IPS-20b (cell line): ENCODE results near the gene EFTUD2.

Experiments
- H3K27ac ChIP-seq: one replicate; pipeline ENCODE4 v1.5.1; 2013; ENCODE audit warnings: low read length
- H3K27me3 ChIP-seq: 2 replicates; pipeline ENCODE4 v1.6.1; 2013; ENCODE audit warnings: mild to moderate bottlenecking, low read length, inconsistent platforms; ENCODE audit not compliant: insufficient read depth
- H3K36me3 ChIP-seq: 2 replicates; pipeline ENCODE4 v1.6.1; 2013; ENCODE audit warnings: low read depth, mild to moderate bottlenecking, inconsistent platforms, low read length, moderate library complexity; ENCODE audit not compliant: insufficient read depth
- H3K4me1 ChIP-seq: 2 replicates; pipeline ENCODE4 v1.6.1; 2013; ENCODE audit warnings: mild to moderate bottlenecking, control low read depth, inconsistent platforms, low read length, moderate library complexity; ENCODE audit not compliant: insufficient read depth
- H3K4me3 ChIP-seq: 2 replicates; pipeline ENCODE4 v1.5.1; 2013; ENCODE audit warnings: mild to moderate bottlenecking, low read length, inconsistent platforms
- H3K9ac ChIP-seq: 2 replicates; pipeline ENCODE4 v1.6.1; 2013; ENCODE audit warnings: low read depth, mild to moderate bottlenecking, inconsistent platforms, low read length, moderate library complexity
- H3K9me3 ChIP-seq: 2 replicates; pipeline ENCODE4 v1.6.1; 2013; ENCODE audit warnings: mild to moderate bottlenecking, low read depth, low read length, inconsistent platforms; ENCODE audit not compliant: insufficient read depth

EFTUD2 gene

GRCh38 chr17:44850025-44850424 is 49.2 kb downstream of the EFTUD2 start:
- H3K27me3 ChIP-seq = no peaks in the 10 kb centered on the region
- H3K9me3 ChIP-seq = no peaks in the 10 kb centered on the region
- H3K4me1 ChIP-seq = no peaks in the 10 kb centered on the region
- peaks cover 49% of the 10 kb centered on the region for H3K36me3 ChIP-seq
- no peak overlapping the region for H3K9ac ChIP-seq
- no peak overlapping the region for H3K27ac ChIP-seq
- no peak overlapping the region for H3K4me3 ChIP-seq

DNA sequence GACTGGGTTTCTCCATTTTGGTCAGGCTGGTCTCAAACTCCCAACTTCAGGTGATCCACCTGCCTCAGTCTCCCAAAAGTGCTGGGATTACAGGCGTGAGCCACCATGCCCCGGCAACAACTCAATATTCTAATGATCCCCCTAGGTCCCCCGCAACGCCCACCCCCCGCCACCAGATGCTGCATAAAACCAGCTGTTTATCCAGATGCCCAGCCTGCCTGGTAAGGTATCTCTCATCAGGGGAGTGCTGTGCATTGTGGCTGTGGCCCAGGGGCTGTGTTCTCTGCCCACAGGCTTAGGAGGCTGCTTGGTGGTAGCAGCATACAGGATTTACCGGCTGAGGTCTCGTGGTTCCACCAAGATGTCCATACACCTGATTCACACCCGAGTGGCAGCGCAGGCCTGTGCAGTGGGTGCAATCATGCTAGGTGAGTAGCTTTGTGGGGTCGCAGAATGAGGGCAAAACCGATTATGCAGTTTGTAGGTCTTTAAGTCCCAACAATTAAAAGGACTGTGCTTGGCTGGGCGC is 50.2 kb downstream of the EFTUD2 start:
- H3K27me3 ChIP-seq = no peaks in the 10 kb centered on the region
- no peak overlapping the region for H3K9ac ChIP-seq
- H3K4me1 ChIP-seq = peaks cover 7% of the 10 kb centered on the region; the same call in 1 of the 2 replicates

DNA sequence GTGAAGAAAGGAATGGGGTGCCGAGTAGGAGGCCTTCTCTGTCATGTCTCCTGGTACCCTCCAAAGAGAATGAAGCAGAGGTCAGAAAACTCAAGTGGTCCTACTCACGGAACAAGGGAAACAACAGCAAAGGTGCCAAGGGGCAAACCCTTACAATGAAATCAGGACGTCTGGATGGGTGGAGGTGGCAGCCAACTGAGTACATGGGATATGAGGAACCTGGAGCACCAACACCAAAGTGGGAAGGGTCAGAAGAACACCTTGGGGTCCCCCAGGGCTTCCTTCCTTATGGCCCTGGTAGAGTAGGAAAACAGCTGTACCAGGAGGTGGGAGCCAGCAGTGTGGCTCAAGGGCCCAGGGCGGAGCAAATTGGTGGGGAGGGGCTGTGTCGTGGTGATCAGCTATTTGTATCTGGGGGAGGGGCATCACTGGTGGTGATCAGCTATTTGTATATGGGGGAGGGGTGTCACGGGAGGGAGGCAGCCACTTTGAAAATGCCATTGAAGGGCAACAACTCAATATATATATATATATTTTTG is 50.9 kb downstream of the EFTUD2 start:
- Histone ChIP-seq H3K9ac (no peak overlapping the region), H3K4me1 (peaks cover 11% of the 10 kb centered on the region; the same call in 1 of the 2 replicates), H3K27me3 (no peaks in the 10 kb centered on the region), H3K4me3 (no peak overlapping the region), H3K9me3 (no peaks in the 10 kb centered on the region), H3K27ac (no peak overlapping the region), H3K36me3 (peaks cover 32% of the 10 kb centered on the region)

More for the DNA sequence above, 50.2 kb downstream of the EFTUD2 start:
- peaks cover 39% of the 10 kb centered on the region for H3K36me3 ChIP-seq
- H3K4me3 ChIP-seq = no peak overlapping the region
- no peak overlapping the region for H3K27ac ChIP-seq
- H3K9me3 ChIP-seq = no peaks in the 10 kb centered on the region

DNA sequence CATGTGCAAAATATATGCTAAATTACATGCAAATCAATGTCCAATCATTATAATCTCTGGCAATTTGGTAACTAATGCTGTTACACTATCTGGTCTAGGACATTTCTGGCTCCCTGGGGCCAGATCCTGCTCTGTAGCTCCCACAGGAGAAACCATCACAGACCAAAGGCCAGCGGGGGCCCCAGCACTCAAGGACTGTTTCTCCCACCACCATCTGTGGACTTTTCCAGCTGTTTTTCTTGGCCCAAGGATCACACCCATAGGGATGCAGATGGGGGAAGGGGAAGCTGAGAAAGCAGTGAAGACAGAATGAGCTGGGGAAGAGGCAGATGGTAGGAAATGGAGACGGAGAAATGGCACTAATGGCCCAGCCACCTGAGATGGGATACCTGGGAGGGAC is 51.7 kb downstream of the EFTUD2 start, which contains the start of gene HIGD1B:
HIGD1B (plus strand) TSS at position 298 of the 400 bp plus-strand sequence. CDS start 270 bp downstream, outside the sequence.
- Histone ChIP-seq H3K4me1 (peaks cover 18% of the 10 kb centered on the region), H3K4me3 (no peak within 1 kb of the TSS), H3K36me3 (peaks cover 26% of the 10 kb centered on the region), H3K27ac (no peak within 1 kb of the TSS), H3K9me3 (no peaks in the 10 kb centered on the region), H3K27me3 (no peaks in the 10 kb centered on the region), H3K9ac (no peak within 1 kb of the TSS)

DNA sequence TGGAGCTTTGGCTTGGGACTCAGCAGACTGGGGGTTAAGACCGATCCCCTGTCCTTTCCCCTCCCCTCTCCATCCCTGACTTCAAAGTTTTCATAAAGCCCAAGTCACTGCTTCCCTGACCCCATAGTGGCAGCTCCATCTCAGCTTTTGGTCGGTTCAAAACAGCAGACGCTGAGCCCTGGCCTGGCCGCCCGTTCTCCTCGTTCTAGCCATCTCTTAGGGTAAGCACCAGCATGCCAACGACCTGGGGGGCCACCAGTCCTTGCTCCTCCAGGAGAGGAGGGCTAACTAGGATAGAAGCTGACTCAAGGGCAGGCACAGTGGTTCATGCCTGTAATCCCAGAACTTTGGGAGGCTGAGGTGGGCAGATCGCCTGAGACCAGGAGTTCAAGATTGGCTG is 53.0 kb downstream of the EFTUD2 start:
- no peaks in the 10 kb centered on the region for H3K9me3 ChIP-seq

GRCh38 chr17:44844390-44844830 is 54.8 kb downstream of the EFTUD2 start:
- no peaks in the 10 kb centered on the region for H3K27me3 ChIP-seq
- no peak overlapping the region for H3K4me3 ChIP-seq
- H3K4me1 ChIP-seq = peaks cover 21% of the 10 kb centered on the region
- no peaks in the 10 kb centered on the region for H3K9me3 ChIP-seq
- no peaks in the 10 kb centered on the region for H3K36me3 ChIP-seq
- H3K9ac ChIP-seq = peak overlapping the region; percentile 39; the same call in 1 of the 2 replicates
- no peak overlapping the region for H3K27ac ChIP-seq

More for the DNA sequence above, 53.0 kb downstream of the EFTUD2 start:
- Histone ChIP-seq H3K4me3 (no peak overlapping the region), H3K4me1 (peaks cover 21% of the 10 kb centered on the region), H3K27me3 (no peaks in the 10 kb centered on the region), H3K27ac (no peak overlapping the region), H3K9ac (no peak overlapping the region), H3K36me3 (peaks cover 16% of the 10 kb centered on the region)

DNA sequence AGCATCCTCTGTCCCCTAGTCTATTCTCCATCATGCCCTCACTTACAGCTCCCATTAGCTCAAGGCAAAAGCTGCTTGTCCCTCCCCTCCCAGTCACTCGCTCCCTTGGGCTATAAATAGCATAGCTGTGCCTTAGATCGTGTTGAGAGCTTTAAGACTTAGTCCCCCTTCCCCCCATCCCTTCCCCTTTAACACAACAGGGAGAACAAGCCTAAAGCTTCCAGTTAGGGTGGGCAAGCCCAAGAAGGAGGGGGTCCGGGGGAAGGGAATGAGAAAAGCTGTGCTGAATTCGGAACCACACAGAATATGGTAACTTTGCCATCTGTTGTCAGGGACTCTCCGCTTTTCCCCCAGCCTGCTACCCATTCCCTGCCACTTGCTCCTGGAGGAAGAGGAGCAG is 56.5 kb downstream of the EFTUD2 start:
- H3K9ac ChIP-seq = peak overlapping the region; percentile 49; the same call in 1 of the 2 replicates
- peak overlapping the region; percentile 40; the same call in 1 of the 2 replicates for H3K4me3 ChIP-seq
- no peaks in the 10 kb centered on the region for H3K27me3 ChIP-seq
- peaks cover 21% of the 10 kb centered on the region for H3K4me1 ChIP-seq
- H3K9me3 ChIP-seq = no peaks in the 10 kb centered on the region
- no peak overlapping the region for H3K27ac ChIP-seq
- no peaks in the 10 kb centered on the region for H3K36me3 ChIP-seq

GRCh38 chr17:44840936-44841335 is 58.3 kb downstream of the EFTUD2 start:
- Histone ChIP-seq H3K36me3 (no peaks in the 10 kb centered on the region), H3K9me3 (no peaks in the 10 kb centered on the region), H3K4me3 (no peak overlapping the region), H3K4me1 (peaks cover 21% of the 10 kb centered on the region), H3K27me3 (no peaks in the 10 kb centered on the region), H3K27ac (no peak overlapping the region), H3K9ac (no peak overlapping the region)

GRCh38 chr17:44840274-44840673 is 59.0 kb downstream of the EFTUD2 start:
- H3K4me1 ChIP-seq = peaks cover 21% of the 10 kb centered on the region
- no peaks in the 10 kb centered on the region for H3K27me3 ChIP-seq
- no peak overlapping the region for H3K4me3 ChIP-seq
- no peak overlapping the region for H3K9ac ChIP-seq
- no peaks in the 10 kb centered on the region for H3K9me3 ChIP-seq
- H3K27ac ChIP-seq = no peak overlapping the region
- H3K36me3 ChIP-seq = no peaks in the 10 kb centered on the region

DNA sequence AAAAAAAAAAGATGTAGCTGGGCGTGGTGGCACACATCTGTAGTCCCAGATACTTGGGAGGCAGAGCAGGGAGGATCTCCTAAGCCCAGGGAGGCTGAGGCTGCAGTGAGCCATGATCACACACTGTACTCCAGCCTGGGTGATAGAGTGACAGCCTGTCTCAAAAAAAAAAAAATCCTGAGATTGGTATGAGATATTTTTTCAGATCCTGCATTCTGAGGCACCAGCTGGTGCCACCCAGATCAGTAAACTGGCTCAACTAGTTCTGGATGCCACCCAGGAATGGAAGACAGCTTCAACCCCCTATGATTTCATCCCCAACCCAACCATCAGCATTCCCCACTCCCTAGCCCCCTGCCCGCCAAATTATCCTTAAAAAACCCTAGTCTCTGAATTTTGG is 62.0 kb downstream of the EFTUD2 start:
- no peak overlapping the region for H3K27ac ChIP-seq
- H3K9me3 ChIP-seq = no peaks in the 10 kb centered on the region
- H3K9ac ChIP-seq = no peak overlapping the region
- peaks cover 7% of the 10 kb centered on the region for H3K4me1 ChIP-seq
- H3K27me3 ChIP-seq = no peaks in the 10 kb centered on the region
- H3K4me3 ChIP-seq = no peak overlapping the region
- no peaks in the 10 kb centered on the region for H3K36me3 ChIP-seq

DNA sequence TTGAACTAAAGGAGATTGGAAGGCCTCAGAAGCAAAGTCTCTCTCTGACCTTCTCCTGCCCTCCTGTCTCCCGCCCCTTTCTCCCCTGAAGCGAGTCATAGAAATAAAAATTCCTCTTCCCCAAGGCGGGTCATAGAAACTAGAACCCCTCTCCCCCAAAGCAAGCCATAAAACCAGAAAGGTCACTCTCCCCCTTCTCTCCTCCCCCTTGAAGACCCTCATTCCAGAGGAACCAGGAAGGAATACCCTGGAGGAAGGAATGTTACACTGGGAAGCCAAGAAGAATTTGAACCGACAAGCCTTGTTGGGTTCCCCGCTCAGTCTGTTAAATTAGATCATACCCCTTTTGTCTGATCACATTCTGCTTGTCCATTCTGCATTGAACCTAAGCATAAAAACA is 66.4 kb downstream of the EFTUD2 start:
- Histone ChIP-seq H3K4me3 (no peak overlapping the region), H3K36me3 (no peaks in the 10 kb centered on the region), H3K27me3 (no peaks in the 10 kb centered on the region), H3K27ac (no peak overlapping the region), H3K9ac (no peak overlapping the region), H3K4me1 (peaks cover 24% of the 10 kb centered on the region), H3K9me3 (no peaks in the 10 kb centered on the region)

DNA sequence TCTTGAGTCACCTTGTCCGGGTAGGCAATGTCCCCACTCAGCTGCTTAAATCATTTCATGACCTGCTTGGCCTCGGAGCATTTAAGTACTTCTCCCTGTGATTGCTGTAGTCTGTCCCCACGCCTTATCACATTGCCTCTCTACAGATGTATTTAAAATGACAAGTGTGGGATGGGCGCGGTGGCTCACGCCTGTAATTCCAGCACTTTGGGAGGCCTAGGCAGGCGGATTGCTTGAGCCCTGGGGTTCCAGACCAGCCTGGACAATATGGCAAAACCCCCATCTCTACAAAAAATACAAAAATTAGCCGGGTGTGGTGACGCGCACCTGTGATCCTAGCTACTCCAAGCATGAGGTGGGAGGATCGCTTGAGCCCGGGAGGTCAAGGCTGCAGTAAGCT is 67.9 kb downstream of the EFTUD2 start:
- no peaks in the 10 kb centered on the region for H3K9me3 ChIP-seq
- peak overlapping the region; percentile 87; the same call in 1 of the 2 replicates for H3K9ac ChIP-seq
- no peak overlapping the region for H3K27ac ChIP-seq
- peak overlapping the region; percentile 79; the same call in 1 of the 2 replicates for H3K4me3 ChIP-seq
- H3K36me3 ChIP-seq = no peaks in the 10 kb centered on the region
- H3K27me3 ChIP-seq = no peaks in the 10 kb centered on the region
- H3K4me1 ChIP-seq = peaks cover 24% of the 10 kb centered on the region
